ENCODE data around the gene SNRK. TPM values are rescaled to one million over a fixed set of nuclear protein-coding genes. Genes with fewer than 3 reads are reported as not detected.
A peak's percentile ranks its signal among the peaks of the same experiment; 100 is the strongest.

Gene SNRK
- total and polyA plus RNA-seq, 2 donors (not counting 3 experiments of a cell fraction or from before 2014, with no cell fraction given), result 43.3 to 99.9 TPM

DNA sequence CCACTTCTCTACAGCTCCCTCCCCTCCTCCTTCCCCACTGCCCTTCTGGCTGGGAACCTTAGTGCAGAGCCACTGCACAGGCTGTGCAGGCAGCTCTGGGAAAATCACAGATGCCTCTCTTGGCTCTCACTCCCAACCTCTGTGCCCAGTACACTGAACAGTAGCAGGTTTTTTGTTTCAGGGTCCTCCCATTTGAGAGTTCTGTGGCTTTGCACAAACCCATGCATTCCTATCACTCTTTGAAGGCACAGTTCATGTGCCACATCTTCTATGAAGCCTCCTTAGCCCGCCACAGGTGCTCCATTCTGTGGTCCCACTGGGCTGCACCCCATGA, 103.9 kb downstream of the SNRK start:
- POLR2A ChIA-PET, result interaction anchor here (1.4 to 1.7 kb wide), 2 partner anchors 100 to 228 kb away, joined by 4 to 8 read pairs; no protein-coding TSS in a partner anchor

DNA sequence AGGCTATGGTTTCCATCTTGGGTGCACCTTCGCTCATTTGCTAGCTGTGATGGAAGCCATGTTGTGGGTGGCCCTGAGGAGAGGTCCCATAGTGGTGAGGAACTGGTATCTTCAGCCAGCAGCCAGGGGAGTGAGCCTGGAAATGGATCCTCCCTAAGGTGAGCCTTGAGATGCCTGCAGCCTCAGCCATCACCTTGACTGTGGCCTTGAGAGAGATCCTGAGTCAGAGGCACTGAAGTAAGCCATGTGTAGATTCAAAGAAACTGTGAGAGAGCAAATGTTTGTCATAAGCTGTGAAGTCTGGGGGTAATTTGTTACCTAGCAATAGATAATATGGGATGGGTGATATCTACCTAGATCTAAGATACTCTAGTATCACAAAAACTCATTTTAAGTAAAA, 105.3 kb downstream of the SNRK start:
- intact Hi-C loops (cut with micrococcal nuclease), result loop anchor here (5.0 to 10.0 kb wide), 2 partner anchors 233 to 301 kb away; partner anchors contain the start of genes ABHD5 and ANO10
- Histone ChIP-seq H3K4me2 (ENCODE audit: insufficient read depth, low read length) (no peak overlapping the region), H2AFZ (ENCODE audit: low read depth, low read length) (no peak overlapping the region), H4K20me1 (replicated peaks; ENCODE audit: control insufficient read depth, extremely low read depth, insufficient read depth, low read length) (no peaks in the 10 kb centered on the region), H3K9ac (replicated peaks; ENCODE audit: extremely low read depth, insufficient read depth, low read length) (peak overlapping the region; percentile 74), H3K27ac (ENCODE audit: insufficient read depth, low read depth, low read length) (peak overlapping the region; percentile 97), H3K4me3 (replicated peaks in 1 of 3; ENCODE audit: insufficient read depth in 1 of 3, low read depth in 1 of 3, low read length in 3 of 3) (no peak overlapping the region), H3K79me2 (ENCODE audit: control insufficient read depth, insufficient read depth, low read length) (peaks cover 13% of the 10 kb centered on the region), H3K9me3 (replicated peaks; ENCODE audit: control insufficient read depth, insufficient read depth, low read length) (no peaks in the 10 kb centered on the region), H3K9me1 (replicated peaks; ENCODE audit: control insufficient read depth, extremely low read depth, insufficient read depth, low read length) (no peaks in the 10 kb centered on the region), H3K36me3 (ENCODE audit: control insufficient read depth in 2 of 2, extremely low read depth in 1 of 2, insufficient read depth in 2 of 2, low read length in 2 of 2) (no peaks in the 10 kb centered on the region), H3K27me3 (ENCODE audit: control insufficient read depth in 2 of 2, insufficient read depth in 2 of 2, low read length in 2 of 2) (no peaks in the 10 kb centered on the region), H3K4me1 (ENCODE audit: control insufficient read depth, extremely low read depth, insufficient read depth, low read length) (peaks cover 80% of the 10 kb centered on the region)
- FAIRE-seq (no peak), DNase-seq (ENCODE audit: low read depth, low spot score) (no peak)
- BruUV-seq (replicated peaks), result no TSS peak
- ChIA-PET POLR2A (no interaction called here), CTCF (interaction anchor here (0.8 kb wide), 1 partner anchor 112 kb away, joined by 3 read pairs; no protein-coding TSS in a partner anchor)
- dilution Hi-C loops (cut with MboI; ENCODE audit: extremely low pct_ligation_motif_present, low sequenced_read_pairs), result loop anchor here (25.0 kb wide), 1 partner anchor 204 kb away; no protein-coding TSS in a partner anchor
- TF ChIP-seq GATA2 (IDR thresholded peaks at IDR 0.05; ENCODE audit: insufficient read depth, insufficient read length, low read depth, low read length), result no peak
- TF ChIP-seq, protein P1, sequence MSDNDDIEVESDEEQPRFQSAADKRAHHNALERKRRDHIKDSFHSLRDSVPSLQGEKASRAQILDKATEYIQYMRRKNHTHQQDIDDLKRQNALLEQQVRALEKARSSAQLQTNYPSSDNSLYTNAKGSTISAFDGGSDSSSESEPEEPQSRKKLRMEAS (IDR thresholded peaks at IDR 0.05; ENCODE audit: insufficient read depth, insufficient read length), result no peak
- TF ChIP-seq JUN (IDR thresholded peaks at IDR 0.05; ENCODE audit: borderline replicate concordance, insufficient read depth, insufficient read length, low read depth), result no peak
- TF ChIP-seq MYC (IDR thresholded peaks at IDR 0.05; ENCODE audit: low read depth, low read length), result no peak
- TF ChIP-seq POLR2A (IDR thresholded peaks at IDR 0.05; ENCODE audit: low read depth, low read length), result no peak
- no peak for TF ChIP-seq POLR2AphosphoS5 (IDR thresholded peaks at IDR 0.05; ENCODE audit: insufficient read depth, low read depth, low read length)
- TF ChIP-seq, protein P2, sequence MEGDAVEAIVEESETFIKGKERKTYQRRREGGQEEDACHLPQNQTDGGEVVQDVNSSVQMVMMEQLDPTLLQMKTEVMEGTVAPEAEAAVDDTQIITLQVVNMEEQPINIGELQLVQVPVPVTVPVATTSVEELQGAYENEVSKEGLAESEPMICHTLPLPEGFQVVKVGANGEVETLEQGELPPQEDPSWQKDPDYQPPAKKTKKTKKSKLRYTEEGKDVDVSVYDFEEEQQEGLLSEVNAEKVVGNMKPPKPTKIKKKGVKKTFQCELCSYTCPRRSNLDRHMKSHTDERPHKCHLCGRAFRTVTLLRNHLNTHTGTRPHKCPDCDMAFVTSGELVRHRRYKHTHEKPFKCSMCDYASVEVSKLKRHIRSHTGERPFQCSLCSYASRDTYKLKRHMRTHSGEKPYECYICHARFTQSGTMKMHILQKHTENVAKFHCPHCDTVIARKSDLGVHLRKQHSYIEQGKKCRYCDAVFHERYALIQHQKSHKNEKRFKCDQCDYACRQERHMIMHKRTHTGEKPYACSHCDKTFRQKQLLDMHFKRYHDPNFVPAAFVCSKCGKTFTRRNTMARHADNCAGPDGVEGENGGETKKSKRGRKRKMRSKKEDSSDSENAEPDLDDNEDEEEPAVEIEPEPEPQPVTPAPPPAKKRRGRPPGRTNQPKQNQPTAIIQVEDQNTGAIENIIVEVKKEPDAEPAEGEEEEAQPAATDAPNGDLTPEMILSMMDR (IDR thresholded peaks at IDR 0.05; ENCODE audit: extremely low read depth in 1 of 2, insufficient read depth in 1 of 2, low read depth in 1 of 2, low read length in 2 of 2), result no peak
- no peak for TF ChIP-seq FOS (IDR thresholded peaks at IDR 0.05; ENCODE audit: borderline replicate concordance, insufficient read depth, low read length)
- TF ChIP-seq EZH2 (IDR thresholded peaks at IDR 0.05; ENCODE audit: borderline replicate concordance, low read depth, low read length, severe bottlenecking), result no peak

More for the DNA sequence above, 103.9 kb downstream of the SNRK start:
- Histone ChIP-seq H3K9ac (replicated peaks; ENCODE audit: extremely low read depth, insufficient read depth, low read length) (peak overlapping the region; percentile 74), H3K4me2 (ENCODE audit: insufficient read depth, low read length) (peak overlapping the region; percentile 26), H4K20me1 (replicated peaks; ENCODE audit: control insufficient read depth, extremely low read depth, insufficient read depth, low read length) (no peaks in the 10 kb centered on the region), H3K4me1 (ENCODE audit: control insufficient read depth, extremely low read depth, insufficient read depth, low read length) (peaks cover 74% of the 10 kb centered on the region), H3K27me3 (ENCODE audit: control insufficient read depth in 2 of 2, insufficient read depth in 2 of 2, low read length in 2 of 2) (no peaks in the 10 kb centered on the region), H3K27ac (ENCODE audit: insufficient read depth, low read depth, low read length) (peak overlapping the region; percentile 97), H3K9me1 (replicated peaks; ENCODE audit: control insufficient read depth, extremely low read depth, insufficient read depth, low read length) (no peaks in the 10 kb centered on the region), H3K9me3 (replicated peaks; ENCODE audit: control insufficient read depth, insufficient read depth, low read length) (no peaks in the 10 kb centered on the region), H2AFZ (ENCODE audit: low read depth, low read length) (no peak overlapping the region), H3K4me3 (replicated peaks in 1 of 3; ENCODE audit: insufficient read depth in 1 of 3, low read depth in 1 of 3, low read length in 3 of 3) (no peak overlapping the region), H3K36me3 (ENCODE audit: control insufficient read depth in 2 of 2, extremely low read depth in 1 of 2, insufficient read depth in 2 of 2, low read length in 2 of 2) (no peaks in the 10 kb centered on the region), H3K79me2 (ENCODE audit: control insufficient read depth, insufficient read depth, low read length) (peaks cover 13% of the 10 kb centered on the region)
- no peak for FAIRE-seq
- TSS peak; percentile 89 for BruUV-seq (replicated peaks)
- no peak for DNase-seq (ENCODE audit: low read depth, low spot score)
- intact Hi-C loops (cut with micrococcal nuclease), result loop anchor here (5.0 to 10.0 kb wide), 2 partner anchors 235 to 302 kb away; partner anchors contain the start of genes ABHD5 and ANO10
- CTCF ChIA-PET, result interaction anchor here (1.3 to 3.4 kb wide), 11 partner anchors 9 to 809 kb away, joined by 4 to 56 read pairs (median 7); no protein-coding TSS in a partner anchor
- dilution Hi-C loops (cut with MboI; ENCODE audit: extremely low pct_ligation_motif_present, low sequenced_read_pairs), result loop anchor here (25.0 kb wide), 1 partner anchor 203 kb away; no protein-coding TSS in a partner anchor
- TF ChIP-seq JUN (IDR thresholded peaks at IDR 0.05; ENCODE audit: borderline replicate concordance, insufficient read depth, insufficient read length, low read depth), result no peak

All from endothelial cell of umbilical vein (primary cell).